Fibroblast of villous mesenchyme (primary cell): ENCODE measurements around the gene NDST1. TPM values are rescaled to one million over a fixed set of nuclear protein-coding genes. Genes with fewer than 3 reads are reported as not detected.

Source experiments
- DNase-seq: peaks from one replicate; pipeline ENCODE4 v3.0.0-alpha.2; 2010; ENCODE audit warnings: low read depth
- H3K4me3 ChIP-seq: 2 replicates; pipeline ENCODE4 v1.5.1; 2011; ENCODE audit warnings: low read depth, mild to moderate bottlenecking, low read length
- CTCF ChIP-seq: IDR thresholded peaks from 2 replicates; pipeline ENCODE4 v1.5.1; 2012; ENCODE audit warnings: low read depth, mild to moderate bottlenecking, low read length; ENCODE audit not compliant: insufficient read depth
- total RNA-seq: library from RNA; depleted of rRNA; stranded (reverse); fragments of >200 nt; gene quantifications from 2 replicates; pipeline ENCODE4 v1.2.3, GENCODE V29; 2012

The NDST1 gene
- total RNA-seq, 1 donor = 87.2 TPM

GRCh38 chr5:150484964-150485692 is 22.8 kb upstream of the NDST1 start:
- peak overlapping the region; percentile 87 for H3K4me3 ChIP-seq
- no peak for TF ChIP-seq CTCF
- DNase-seq = no peak

GRCh38 chr5:150485693-150486401 is 22.1 kb upstream of the NDST1 start:
- DNase-seq = no peak
- no peak for TF ChIP-seq CTCF
- peak overlapping the region; percentile 87 for H3K4me3 ChIP-seq

DNA sequence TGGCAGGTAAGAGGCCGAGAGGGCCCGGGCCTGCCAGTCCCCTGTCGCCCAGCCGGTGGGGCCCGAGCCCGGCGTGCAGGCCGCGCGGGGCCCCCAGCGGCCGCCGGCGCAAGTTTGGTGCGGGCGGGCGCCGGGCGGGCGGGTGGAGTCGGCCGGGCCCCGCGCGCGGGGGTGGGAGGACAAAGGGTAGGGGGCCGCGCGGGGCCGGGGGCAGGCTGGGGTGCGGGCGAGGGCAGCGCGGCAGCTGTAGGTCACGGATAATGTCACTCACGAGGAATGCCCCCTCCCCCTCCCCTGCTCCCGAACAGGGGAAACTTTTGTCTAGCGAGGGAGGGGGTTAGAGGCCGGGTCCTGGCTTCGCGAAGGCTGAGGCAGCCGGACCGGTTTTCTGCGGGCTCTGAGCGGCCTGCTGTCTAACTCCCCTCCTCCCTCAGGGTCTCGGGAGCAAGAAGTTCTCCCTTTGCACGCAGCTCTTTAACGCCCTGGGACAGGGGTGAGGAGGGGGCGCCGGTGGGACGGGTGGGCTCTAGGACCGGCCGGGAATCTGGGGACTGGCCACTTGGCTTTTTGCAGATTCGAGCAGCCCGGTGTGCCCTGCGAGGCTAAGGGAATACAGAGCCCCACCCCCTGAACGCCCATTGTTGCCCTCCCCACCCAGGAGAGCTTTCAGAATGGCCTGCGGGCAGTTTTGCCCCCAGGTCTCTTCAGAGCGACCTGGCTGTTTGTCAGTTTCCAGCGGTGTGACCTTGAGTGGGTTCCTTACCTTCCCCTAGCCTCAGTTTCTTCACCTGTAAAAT is 21.3 kb upstream of the NDST1 start:
- DNase-seq = peak; percentile 58
- H3K4me3 ChIP-seq = peak overlapping the region; percentile 87
- TF ChIP-seq CTCF = no peak

DNA sequence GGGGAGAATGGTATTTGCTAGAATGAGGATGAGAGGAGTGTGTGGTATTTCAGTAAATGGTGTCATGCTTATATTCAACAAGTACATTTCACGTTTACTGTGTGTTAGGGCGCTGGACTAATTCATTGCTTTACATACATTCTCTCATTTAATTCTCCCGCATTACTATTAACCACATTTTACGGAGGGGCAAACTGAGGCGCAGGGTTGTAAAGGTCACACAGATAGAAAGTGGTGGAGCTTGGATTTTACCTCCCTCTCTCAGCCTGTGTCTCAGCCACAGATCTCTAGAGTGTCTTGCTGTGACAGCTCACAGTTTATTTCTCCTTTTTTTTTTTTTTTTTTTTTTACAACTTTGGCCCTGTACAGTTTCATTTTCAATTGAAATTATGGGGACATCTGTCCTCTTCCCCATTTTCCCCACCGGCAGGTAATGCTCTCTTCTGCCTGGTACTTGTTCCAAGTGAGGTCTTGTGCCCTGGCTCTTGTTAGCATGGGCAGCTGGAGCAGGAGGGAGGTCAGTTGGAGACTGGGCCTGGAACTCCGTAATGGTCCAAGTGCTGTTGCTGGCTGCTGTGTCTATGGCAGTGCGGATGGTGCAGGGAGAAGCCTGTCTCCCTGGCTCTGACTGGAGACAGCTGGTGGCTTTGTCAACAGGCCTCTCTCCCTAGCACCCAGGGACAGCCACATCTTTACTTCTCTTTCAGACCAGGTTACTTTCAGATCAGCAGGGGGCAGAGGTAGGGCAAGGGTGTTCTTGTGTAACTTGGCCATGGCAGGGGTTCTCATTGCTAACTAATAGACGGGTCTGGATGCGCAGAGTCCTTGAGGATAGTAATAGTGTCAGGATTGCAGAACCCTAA is 20.5 kb upstream of the NDST1 start:
- peak overlapping the region; percentile 87 for H3K4me3 ChIP-seq

GRCh38 chr5:150488519-150489359 is 19.2 kb upstream of the NDST1 start:
- TF ChIP-seq CTCF = no peak
- peak; percentile 78 for DNase-seq
- H3K4me3 ChIP-seq = peak overlapping the region; percentile 87

More for the DNA sequence above, 20.5 kb upstream of the NDST1 start:
- peak; percentile 29 for TF ChIP-seq CTCF
- peak; percentile 60 for DNase-seq
